HepG2 (cell line): ENCODE results near the gene RASSF7. TPM values are rescaled to one million over a fixed set of nuclear protein-coding genes. Genes with fewer than 3 reads are reported as not detected.

Experiments used
- AKNA ChIP-seq: sonication (generic); formaldehyde crosslinking; IDR thresholded peaks from 2 replicates; pipeline ENCODE4 v1.4.0; 2020; ENCODE audit warnings: missing genetic modification reagents, borderline replicate concordance
- ESRRA ChIP-seq: sonication (generic); formaldehyde crosslinking; IDR thresholded peaks from 2 replicates; pipeline ENCODE4 v1.5.1; 2020; ENCODE audit warnings: mild to moderate bottlenecking, low read depth, missing genetic modification reagents
- KDM1A ChIP-seq: IDR thresholded peaks from 2 replicates; pipeline ENCODE4 v1.6.1; 2016; ENCODE audit warnings: missing compliant biosample characterization
- MEF2D ChIP-seq: sonication (generic); formaldehyde crosslinking; IDR thresholded peaks from 2 replicates; pipeline ENCODE4 v1.5.1; 2020; ENCODE audit warnings: mild to moderate bottlenecking, missing genetic modification reagents
- NFKBIZ ChIP-seq: IDR thresholded peaks from 2 replicates; pipeline ENCODE4 v1.6.1; 2018; ENCODE audit warnings: missing genetic modification reagents, missing compliant biosample characterization
- NR0B2 ChIP-seq: sonication (generic); formaldehyde crosslinking; IDR thresholded peaks from 2 replicates; pipeline ENCODE4 v1.4.0; 2020; ENCODE audit warnings: mild to moderate bottlenecking, missing genetic modification reagents
- USF2 ChIP-seq, 2 experiments: sonication (generic) in 1 of 2; formaldehyde crosslinking in 1 of 2; IDR thresholded peaks; 2 replicates each; pipeline versions ENCODE4 v1.5.1 to v1.6.1; 2011 to 2020; ENCODE audit warnings: borderline replicate concordance in 1 of 2, low read depth in 1 of 2, low read length in 1 of 2, mild to moderate bottlenecking in 1 of 2, missing genetic modification reagents in 1 of 2, moderate library complexity in 1 of 2
- ZBTB2 ChIP-seq: sonication (generic); formaldehyde crosslinking; IDR thresholded peaks from 2 replicates; pipeline ENCODE4 v1.8.0; 2022; ENCODE audit warnings: low read depth, missing genetic modification reagents
- ZGPAT ChIP-seq: IDR thresholded peaks from 2 replicates; pipeline ENCODE4 v1.6.1; 2016; ENCODE audit warnings: mild to moderate bottlenecking
- ZNF333 ChIP-seq: sonication (generic); formaldehyde crosslinking; IDR thresholded peaks from 2 replicates; pipeline ENCODE4 v1.4.0; 2020; ENCODE audit warnings: mild to moderate bottlenecking, missing genetic modification reagents, borderline replicate concordance
- ZNF34 ChIP-seq: sonication (generic); formaldehyde crosslinking; IDR thresholded peaks from 2 replicates; pipeline ENCODE4 v1.4.0; 2020; ENCODE audit warnings: mild to moderate bottlenecking, missing genetic modification reagents, borderline replicate concordance
- ZNF556 ChIP-seq: sonication (generic); formaldehyde crosslinking; IDR thresholded peaks from 2 replicates; pipeline ENCODE4 v1.4.0; 2020; ENCODE audit warnings: mild to moderate bottlenecking, missing genetic modification reagents, borderline replicate concordance
- ZNF607 ChIP-seq: sonication (generic); formaldehyde crosslinking; IDR thresholded peaks from 2 replicates; pipeline ENCODE4 v1.5.1; 2020; ENCODE audit warnings: missing genetic modification reagents, mild to moderate bottlenecking, borderline replicate concordance
- ZNF614 ChIP-seq: IDR thresholded peaks from 2 replicates; pipeline ENCODE4 v1.6.1; 2018; ENCODE audit warnings: missing biosample characterization, missing genetic modification reagents, inconsistent platforms, borderline replicate concordance
- ZNF660 ChIP-seq: sonication (generic); formaldehyde crosslinking; IDR thresholded peaks from 2 replicates; pipeline ENCODE4 v1.5.1; 2020; ENCODE audit warnings: mild to moderate bottlenecking, low read depth, missing genetic modification reagents, borderline replicate concordance
- ZNF7 ChIP-seq: IDR thresholded peaks from 2 replicates; pipeline ENCODE4 v1.6.1; 2016; ENCODE audit warnings: missing biosample characterization, missing genetic modification reagents
- ZSCAN9 ChIP-seq: IDR thresholded peaks from 2 replicates; pipeline ENCODE4 v1.6.1; 2016; ENCODE audit warnings: borderline replicate concordance
- polyA plus RNA-seq, 8 experiments: library from polyadenylated mRNA; depleted of rRNA in 3 of 8; stranded (reverse) in 7 of 8; unstranded in 1 of 8; fragments of >200 nt; fragmentation: Illumina TruSeq in 4 of 8; extraction: Trizol in 4 of 8; gene quantifications; 2 replicates each; pipeline versions ENCODE4 v1.2.1 to v1.2.3, GENCODE V29; 2011 to 2016; ENCODE audit warnings: low read depth in 4 of 8, missing spikeins in 1 of 8, mixed read lengths in 1 of 8; ENCODE audit not compliant: insufficient read depth in 1 of 8
- total RNA-seq, 5 experiments: library from RNA; depleted of rRNA; stranded (reverse); fragments of >200 nt; fragmentation: Illumina TruSeq; extraction: Trizol; gene quantifications; 2 replicates each; pipeline ENCODE4 v1.2.3, GENCODE V29; 2016; ENCODE audit warnings: low read depth in 1 of 5

RASSF7 gene
- total and polyA plus RNA-seq, 2 of the 13 experiments (the other 11 are each of a cell fraction or from before 2014, with no cell fraction given): 20.2 to 28.6 TPM

GRCh38 chr11:561148-562003 is 606 bp downstream of the RASSF7 start (continued):
- TF ChIP-seq ZBTB2 (CRISPR knock-in tag) (no peak), ZNF660 (CRISPR knock-in tag) (no peak), NR0B2 (CRISPR knock-in tag) (0 out of 2 replicates have a peak, but pooled peaks have one; percentile 24), ESRRA (no peak), ZNF614 (CRISPR knock-in tag) (no peak), ZNF7 (CRISPR knock-in tag) (no peak), USF2 (IDR thresholded peaks at IDR 0.05; ENCODE audit: low read depth, low read length) (no peak), USF2 (CRISPR knock-in tag; IDR thresholded peaks at IDR 0.05; ENCODE audit: borderline replicate concordance) (no peak), AKNA (CRISPR knock-in tag) (no peak), ZSCAN9 (CRISPR knock-in tag) (peak; percentile 24; the same call in 1 of the 2 replicates), ZNF607 (no peak), NFKBIZ (CRISPR knock-in tag) (no peak), ZNF556 (CRISPR knock-in tag) (no peak), KDM1A (CRISPR knock-in tag) (no peak), MEF2D (CRISPR knock-in tag) (0 out of 2 replicates have a peak, but pooled peaks have one; percentile 38), ZNF34 (CRISPR knock-in tag) (no peak), ZGPAT (CRISPR knock-in tag) (peak; percentile 46; the same call in 1 of the 2 replicates), ZNF333 (CRISPR knock-in tag) (no peak)
